ENCODE data around the gene TXNRD3.
A peak's percentile ranks its signal among the peaks of the same experiment; 100 is the strongest.

TXNRD3 gene

GRCh38 chr3:126654571-126655383, at the start of gene TXNRD3:
Gene TXNRD3 (minus strand): TSS chr3:126655124.
- DNase-seq: peak; percentile 76

GRCh38 chr3:126703512-126704493, 48.9 kb upstream of the TXNRD3 start, which contains the start of gene CHCHD6:
Gene CHCHD6 (plus strand): TSS chr3:126704240. CDS start chr3:126704313, 73 bp downstream.
- peak; percentile 96 for DNase-seq

GRCh38 chr3:126699011-126699410, 44.1 kb upstream of the TXNRD3 start:
- DNase-seq: no peak

- DNase-seq: no peak
Observed at GRCh38 chr3:126696701-126697267, 41.9 kb upstream of the TXNRD3 start.

- no peak for DNase-seq
Observed at GRCh38 chr3:126693921-126694320, 39.0 kb upstream of the TXNRD3 start.

- no peak for DNase-seq
Observed at GRCh38 chr3:126692858-126693257, 37.9 kb upstream of the TXNRD3 start.

- DNase-seq: no peak
Observed at GRCh38 chr3:126691765-126692164, 36.8 kb upstream of the TXNRD3 start.

GRCh38 chr3:126685493-126685892, 30.6 kb upstream of the TXNRD3 start:
- DNase-seq: no peak

- no peak for DNase-seq
Observed at GRCh38 chr3:126685021-126685420, 30.1 kb upstream of the TXNRD3 start.

GRCh38 chr3:126684218-126684751, 29.4 kb upstream of the TXNRD3 start:
- no peak for DNase-seq

- DNase-seq: no peak
Observed at GRCh38 chr3:126683069-126683468, 28.1 kb upstream of the TXNRD3 start.

- DNase-seq: no peak
Observed at GRCh38 chr3:126682009-126682408, 27.1 kb upstream of the TXNRD3 start.

GRCh38 chr3:126680667-126681055, 25.7 kb upstream of the TXNRD3 start:
- no peak for DNase-seq

- DNase-seq: no peak
Observed at GRCh38 chr3:126679831-126680666, 25.1 kb upstream of the TXNRD3 start.

- peak; percentile 79 for DNase-seq
Observed at GRCh38 chr3:126679318-126679751, 24.4 kb upstream of the TXNRD3 start.

- no peak for DNase-seq
Observed at GRCh38 chr3:126678693-126679317, 23.9 kb upstream of the TXNRD3 start.

- no peak for DNase-seq
Observed at GRCh38 chr3:126677862-126678503, 23.1 kb upstream of the TXNRD3 start.

GRCh38 chr3:126676919-126677705, 22.2 kb upstream of the TXNRD3 start:
- DNase-seq: no peak

GRCh38 chr3:126672741-126673140, 17.8 kb upstream of the TXNRD3 start:
- no peak for DNase-seq

GRCh38 chr3:126672340-126672739, 17.4 kb upstream of the TXNRD3 start:
- DNase-seq: no peak
